ENCODE data around the gene LIMK2.

Gene LIMK2

GRCh38 chr22:31274017-31274416 lies 61.9 kb downstream of the LIMK2 start:
- Histone ChIP-seq H3K27me3 (ENCODE audit: insufficient read depth, poor library complexity, severe bottlenecking) (no peaks in the 10 kb centered on the region), H3K4me3 (ENCODE audit: severe bottlenecking) (no peak overlapping the region), H3K4me1 (ENCODE audit: insufficient read depth, poor library complexity, severe bottlenecking) (no peaks in the 10 kb centered on the region), H3K36me3 (ENCODE audit: low read depth) (peaks cover 87% of the 10 kb centered on the region), H3K9me3 (ENCODE audit: severe bottlenecking) (no peaks in the 10 kb centered on the region), H3K27ac (ENCODE audit: poor library complexity, severe bottlenecking) (no peak overlapping the region)
- TF ChIP-seq CTCF (IDR thresholded peaks at IDR 0.05; ENCODE audit: poor library complexity, severe bottlenecking), result no peak
- DNase-seq (ENCODE audit: low spot score) (no peak), ATAC-seq (ENCODE audit: low read depth) (no peak)

- Histone ChIP-seq H3K9me3 (ENCODE audit: severe bottlenecking) (no peaks in the 10 kb centered on the region), H3K27me3 (ENCODE audit: insufficient read depth, poor library complexity, severe bottlenecking) (no peaks in the 10 kb centered on the region), H3K36me3 (ENCODE audit: low read depth) (peaks cover 89% of the 10 kb centered on the region), H3K4me3 (ENCODE audit: severe bottlenecking) (no peak overlapping the region), H3K27ac (ENCODE audit: poor library complexity, severe bottlenecking) (no peak overlapping the region), H3K4me1 (ENCODE audit: insufficient read depth, poor library complexity, severe bottlenecking) (no peaks in the 10 kb centered on the region)
- ATAC-seq (ENCODE audit: low read depth), result no peak
- no peak for DNase-seq (ENCODE audit: low spot score)
- TF ChIP-seq CTCF (IDR thresholded peaks at IDR 0.05; ENCODE audit: poor library complexity, severe bottlenecking), result no peak
Observed at GRCh38 chr22:31275018-31275417, 62.9 kb downstream of the LIMK2 start.

GRCh38 chr22:31275576-31275975 lies 63.5 kb downstream of the LIMK2 start:
- H3K4me1 ChIP-seq (ENCODE audit: insufficient read depth, poor library complexity, severe bottlenecking), result no peaks in the 10 kb centered on the region
- no peak for ATAC-seq (ENCODE audit: low read depth)
- no peak for TF ChIP-seq CTCF (IDR thresholded peaks at IDR 0.05; ENCODE audit: poor library complexity, severe bottlenecking)

GRCh38 chr22:31276426-31277167 lies 64.5 kb downstream of the LIMK2 start:
- DNase-seq (ENCODE audit: low spot score) (no peak), ATAC-seq (ENCODE audit: low read depth) (no peak)
- H3K4me1 ChIP-seq (ENCODE audit: insufficient read depth, poor library complexity, severe bottlenecking), result no peaks in the 10 kb centered on the region
- no peaks in the 10 kb centered on the region for H3K9me3 ChIP-seq (ENCODE audit: severe bottlenecking)
- peaks cover 74% of the 10 kb centered on the region for H3K36me3 ChIP-seq (ENCODE audit: low read depth)
- H3K27ac ChIP-seq (ENCODE audit: poor library complexity, severe bottlenecking), result no peak overlapping the region
- no peaks in the 10 kb centered on the region for H3K27me3 ChIP-seq (ENCODE audit: insufficient read depth, poor library complexity, severe bottlenecking)
- no peak for TF ChIP-seq CTCF (IDR thresholded peaks at IDR 0.05; ENCODE audit: poor library complexity, severe bottlenecking)
- no peak overlapping the region for H3K4me3 ChIP-seq (ENCODE audit: severe bottlenecking)

More at GRCh38 chr22:31275576-31275975, 63.5 kb downstream of the LIMK2 start:
- no peak for DNase-seq (ENCODE audit: low spot score)
- H3K27me3 ChIP-seq (ENCODE audit: insufficient read depth, poor library complexity, severe bottlenecking), result no peaks in the 10 kb centered on the region
- no peak overlapping the region for H3K27ac ChIP-seq (ENCODE audit: poor library complexity, severe bottlenecking)
- H3K4me3 ChIP-seq (ENCODE audit: severe bottlenecking), result no peak overlapping the region
- peaks cover 84% of the 10 kb centered on the region for H3K36me3 ChIP-seq (ENCODE audit: low read depth)
- no peaks in the 10 kb centered on the region for H3K9me3 ChIP-seq (ENCODE audit: severe bottlenecking)

- no peaks in the 10 kb centered on the region for H3K9me3 ChIP-seq (ENCODE audit: severe bottlenecking)
- H3K27me3 ChIP-seq (ENCODE audit: insufficient read depth, poor library complexity, severe bottlenecking), result no peaks in the 10 kb centered on the region
- H3K4me3 ChIP-seq (ENCODE audit: severe bottlenecking), result no peak overlapping the region
- no peaks in the 10 kb centered on the region for H3K4me1 ChIP-seq (ENCODE audit: insufficient read depth, poor library complexity, severe bottlenecking)
- ATAC-seq (ENCODE audit: low read depth), result no peak
- peaks cover 62% of the 10 kb centered on the region for H3K36me3 ChIP-seq (ENCODE audit: low read depth)
- TF ChIP-seq CTCF (IDR thresholded peaks at IDR 0.05; ENCODE audit: poor library complexity, severe bottlenecking), result no peak
- no peak overlapping the region for H3K27ac ChIP-seq (ENCODE audit: poor library complexity, severe bottlenecking)
- no peak for DNase-seq (ENCODE audit: low spot score)
Observed at GRCh38 chr22:31277741-31278140, 65.6 kb downstream of the LIMK2 start.
